Forelimb muscle (tissue), 1 donor: Measurements from ENCODE around the gene CALD1. TPM values are rescaled to one million over a fixed set of nuclear protein-coding genes. Genes with fewer than 3 reads are reported as not detected.

Experiments
- DNase-seq: peaks from one replicate; pipeline ENCODE4 v3.0.0-alpha.2; 2013; ENCODE audit warnings: low read depth
- polyA plus RNA-seq: library from polyadenylated mRNA; unstranded; fragments of 120-200 nt; gene quantifications from one replicate; pipeline ENCODE4 v1.2.1, GENCODE V29; 2013; ENCODE audit not compliant: insufficient read length

The CALD1 gene
- polyA plus RNA-seq, 1 donor = 98.8 TPM

DNA sequence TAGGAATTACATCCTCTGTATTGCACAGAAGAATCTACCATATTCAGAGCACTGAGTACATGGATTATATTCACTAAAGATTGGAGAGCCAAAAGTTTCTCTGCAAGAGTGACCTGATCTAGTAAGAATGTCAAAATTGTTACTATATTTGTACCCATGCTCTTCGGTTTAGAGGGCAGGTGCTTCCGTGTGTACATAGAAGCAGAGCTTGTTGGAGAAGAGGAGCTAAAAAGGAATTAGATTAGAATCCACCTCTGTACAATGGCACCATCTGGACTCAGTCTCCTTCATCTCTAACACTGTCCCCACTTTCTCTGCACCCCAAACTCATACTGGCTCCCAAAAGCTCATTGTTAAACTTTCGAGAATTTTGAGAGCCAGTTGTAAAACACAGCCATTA, 8.3 kb downstream of the CALD1 start:
- no peak for DNase-seq

- DNase-seq = no peak
Observed at GRCh38 chr7:134788191-134788590, 8.8 kb downstream of the CALD1 start.

GRCh38 chr7:134789967-134790685, 10.7 kb downstream of the CALD1 start:
- no peak for DNase-seq

- DNase-seq = no peak
Observed at GRCh38 chr7:134792968-134793367, 13.5 kb downstream of the CALD1 start.

GRCh38 chr7:134795231-134795630, 15.8 kb downstream of the CALD1 start:
- DNase-seq = no peak

DNA sequence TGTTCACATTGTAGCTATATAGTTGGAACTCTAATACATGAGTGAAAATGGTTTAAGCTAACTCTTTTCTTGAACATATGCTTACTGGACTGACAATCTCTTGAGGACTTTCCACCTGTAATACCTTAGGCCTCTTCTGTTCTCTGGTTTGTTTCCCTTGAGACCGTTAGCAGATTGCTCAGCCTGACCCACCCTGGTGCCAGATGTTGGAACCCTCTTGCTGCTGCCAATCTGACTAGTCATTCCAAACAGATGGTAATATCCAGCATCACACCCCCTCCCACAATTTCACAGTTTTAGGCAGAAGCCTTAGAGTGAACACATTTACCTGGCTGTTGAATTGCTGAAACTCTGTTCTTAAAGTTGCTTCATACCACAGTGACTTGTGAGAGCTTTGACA, 18.7 kb downstream of the CALD1 start:
- no peak for DNase-seq

GRCh38 chr7:134799377-134799776, 19.9 kb downstream of the CALD1 start:
- DNase-seq = no peak

DNA sequence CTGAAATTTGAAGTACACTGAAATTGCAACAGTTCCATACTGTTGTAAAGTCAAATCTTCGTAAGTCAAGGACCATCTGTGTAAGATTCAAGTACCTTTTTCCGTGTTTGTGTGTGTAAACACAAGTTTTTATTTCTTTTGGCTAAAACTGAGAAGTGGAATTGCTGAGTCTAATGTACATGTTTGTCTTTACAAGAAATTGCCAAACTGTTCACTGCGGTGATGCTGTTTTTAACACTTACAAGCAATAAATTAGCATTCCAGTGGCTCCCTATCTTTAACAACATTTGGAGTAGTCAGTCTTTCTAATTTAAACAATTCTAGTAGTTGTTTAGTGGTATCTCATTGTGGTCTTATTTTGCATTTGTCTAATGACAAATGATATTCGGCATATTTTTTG, 23.3 kb downstream of the CALD1 start:
- DNase-seq = no peak

GRCh38 chr7:134804351-134804750, 24.9 kb downstream of the CALD1 start:
- DNase-seq = no peak

DNA sequence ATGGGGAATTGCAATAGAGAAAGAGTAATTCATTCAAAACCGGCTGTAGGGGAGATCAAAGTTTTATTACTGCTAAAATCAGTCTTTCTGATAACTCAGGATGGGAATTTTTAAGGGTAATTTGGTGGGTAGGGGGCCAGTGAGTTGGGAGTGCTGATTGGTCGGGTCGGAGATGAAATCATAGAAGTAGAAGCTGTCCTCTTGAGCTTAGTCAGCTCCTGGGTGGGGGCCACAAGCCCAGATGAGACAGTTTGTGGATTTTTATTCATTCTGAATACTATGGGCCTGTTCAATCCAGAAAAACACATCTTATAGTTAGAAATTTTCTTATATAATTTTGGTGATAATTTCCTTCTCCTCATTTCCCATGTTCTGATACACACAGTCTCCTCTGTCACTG, 25.4 kb downstream of the CALD1 start:
- no peak for DNase-seq

- no peak for DNase-seq
Observed at GRCh38 chr7:134806197-134806596, 26.8 kb downstream of the CALD1 start.

DNA sequence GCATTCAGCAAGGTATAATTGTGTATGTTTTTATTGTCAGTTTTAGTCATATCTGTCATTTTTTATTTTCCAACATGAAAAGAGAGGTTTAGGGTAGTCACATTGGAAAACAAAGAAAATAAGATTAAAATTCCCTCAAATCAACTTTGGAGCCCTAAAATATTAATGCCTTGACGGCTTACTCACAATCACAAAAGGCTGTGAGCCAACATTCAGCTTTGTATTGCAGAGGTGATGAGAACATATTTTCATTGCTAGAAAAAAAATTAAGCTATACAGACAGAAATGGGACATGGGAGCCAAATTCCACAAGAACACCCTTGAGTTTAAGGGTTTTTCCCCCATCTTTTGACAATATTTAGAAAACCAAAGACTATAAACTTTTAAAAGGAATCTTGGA, 30.2 kb downstream of the CALD1 start:
- DNase-seq = no peak

DNA sequence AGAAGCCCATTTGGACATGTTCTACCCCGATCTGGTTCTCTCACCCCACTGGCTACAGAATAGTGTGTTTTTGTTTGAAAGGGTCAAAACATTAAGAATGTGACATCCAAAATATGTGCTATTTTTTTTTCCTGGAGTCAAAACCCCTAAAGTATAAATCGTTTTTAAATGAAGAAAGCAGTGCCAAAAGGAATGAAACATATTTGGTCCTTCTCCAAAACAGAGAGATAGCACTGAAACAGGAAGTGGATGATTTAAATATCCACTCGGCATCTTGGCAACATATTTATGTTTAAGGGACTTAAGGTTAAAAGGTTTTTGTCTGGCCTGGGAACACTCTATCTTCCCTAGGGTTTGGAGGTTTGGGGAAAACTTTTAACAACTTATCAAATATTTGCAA, 32.3 kb downstream of the CALD1 start:
- no peak for DNase-seq

- DNase-seq = no peak
Observed at GRCh38 chr7:134813663-134814396, 34.4 kb downstream of the CALD1 start.

GRCh38 chr7:134814730-134815364, 35.4 kb downstream of the CALD1 start:
- no peak for DNase-seq

- no peak for DNase-seq
Observed at GRCh38 chr7:134818613-134819345, 39.3 kb downstream of the CALD1 start.

DNA sequence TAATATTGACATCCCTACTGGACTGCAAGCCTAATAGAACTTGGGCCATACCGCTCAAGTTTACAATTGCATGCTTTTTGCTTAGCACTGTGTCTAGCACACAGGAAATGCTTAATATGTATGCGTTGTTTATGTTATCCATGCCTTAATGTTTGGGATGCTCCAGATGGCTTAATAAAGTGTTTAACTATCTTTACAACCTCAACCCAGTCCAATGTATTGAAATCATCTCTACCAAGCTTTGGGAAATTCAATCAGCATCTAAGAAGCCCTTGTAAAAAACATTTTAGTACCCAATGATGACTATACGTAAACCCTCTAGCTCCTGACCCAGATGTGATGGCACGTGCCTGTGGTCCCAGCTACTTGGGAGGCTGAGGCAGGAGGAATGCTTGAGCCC, 40.0 kb downstream of the CALD1 start:
- DNase-seq = no peak

- DNase-seq = no peak
Observed at GRCh38 chr7:134820295-134820694, 40.9 kb downstream of the CALD1 start.

- no peak for DNase-seq
Observed at GRCh38 chr7:134820778-134821177, 41.3 kb downstream of the CALD1 start.

DNA sequence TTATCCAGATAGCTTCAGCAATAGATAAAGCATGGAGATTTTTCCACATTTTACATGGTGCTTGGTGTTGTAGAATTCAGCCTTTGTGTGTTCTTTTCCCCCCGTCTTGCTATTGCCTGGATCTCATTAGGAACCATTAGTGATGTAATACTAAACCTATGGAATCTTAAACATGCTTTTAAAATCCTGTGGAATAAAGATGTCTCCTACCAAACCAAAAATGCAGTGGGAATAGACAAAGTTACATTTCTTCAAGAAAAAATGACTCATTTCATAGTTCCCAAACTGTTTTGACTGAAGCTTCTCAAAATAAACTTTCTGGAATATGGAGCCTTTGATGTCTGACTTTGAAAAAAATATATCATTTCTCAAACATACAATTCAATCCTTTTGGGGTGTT, 44.0 kb downstream of the CALD1 start:
- DNase-seq = no peak

DNA sequence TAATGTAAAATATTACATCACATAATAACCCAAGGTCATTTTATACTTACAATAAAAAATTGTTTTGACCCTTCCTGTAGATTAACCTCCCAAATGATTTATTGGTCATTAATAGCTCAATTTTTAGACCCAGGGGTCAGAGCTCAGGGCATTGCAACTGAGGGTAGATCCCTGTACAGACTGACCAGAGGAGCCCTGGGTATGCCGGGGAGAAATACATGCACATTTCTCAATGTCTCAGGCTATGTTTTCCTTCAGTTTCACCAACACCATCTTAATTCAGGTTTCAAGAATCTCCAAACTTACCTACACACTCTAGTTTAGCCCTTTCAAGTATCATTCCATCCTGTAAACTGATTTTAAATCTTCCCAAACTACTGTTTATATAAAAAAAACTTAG, 46.2 kb downstream of the CALD1 start:
- DNase-seq = no peak

DNA sequence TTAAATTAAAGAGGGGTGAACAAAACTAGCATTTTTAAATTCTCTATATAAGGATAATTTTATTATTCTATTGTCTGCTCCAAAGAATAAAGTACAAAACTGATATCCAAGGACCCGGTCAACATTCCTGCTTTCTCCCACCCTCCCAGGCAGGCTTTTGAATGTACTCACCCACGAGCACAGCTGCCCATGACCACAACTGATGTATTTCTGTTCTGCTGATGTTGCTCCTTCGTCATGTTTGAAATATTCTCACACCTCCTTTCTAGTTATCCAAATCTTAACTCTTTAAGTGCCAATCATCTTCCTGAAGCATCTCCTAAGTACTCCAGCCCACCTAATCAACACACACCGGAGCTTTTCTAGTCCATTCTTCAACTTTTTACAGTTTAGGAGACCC, 46.7 kb downstream of the CALD1 start:
- DNase-seq = no peak
